ENCODE data around the gene PILRA. TPM values are rescaled to one million over a fixed set of nuclear protein-coding genes. Genes with fewer than 3 reads are reported as not detected.

The PILRA gene
- polyA plus RNA-seq, 1 of the 3 experiments (the other 2 are of a cell fraction) = 0.89 TPM

GRCh38 chr7:100394077-100394476 lies 20.8 kb downstream of the PILRA start:
- ChIA-PET CTCF (interaction anchor here (1.0 to 3.1 kb wide), 4 partner anchors 9 to 57 kb away, joined by 4 to 24 read pairs (median 4); partner anchors contain the start of gene ZCWPW1), POLR2A (interaction anchor here (1.0 kb wide), 1 partner anchor 25 kb away, joined by 3 read pairs; no protein-coding TSS in a partner anchor)
- Histone ChIP-seq H3K27me3 (ENCODE audit: insufficient read depth) (no peaks in the 10 kb centered on the region; the same call in 1 of the 2 replicates), H4K20me1 (ENCODE audit: insufficient read depth) (no peaks in the 10 kb centered on the region), H3K79me2 (ENCODE audit: insufficient read depth) (no peaks in the 10 kb centered on the region), H3K4me2 (no peak overlapping the region), H3K9me2 (no peaks in the 10 kb centered on the region), H3K4me1 (ENCODE audit: control insufficient read depth in 1 of 2, insufficient read depth in 2 of 2, low read depth in 1 of 2, low read length in 1 of 2) (peaks cover 0 to 3% of the 10 kb centered on the region in 2 experiments; a peak in 1 of 4 replicates), H3K9ac (no peak overlapping the region), H3F3A (replicated peaks; ENCODE audit: insufficient read depth) (no peaks in the 10 kb centered on the region), H3K36me3 (replicated peaks in 1 of 2; ENCODE audit: control insufficient read depth in 1 of 2, insufficient read depth in 2 of 2, low read length in 1 of 2) (no peaks in the 10 kb centered on the region), H2AFZ (ENCODE audit: low read depth) (no peak overlapping the region), H3K9me3 (no peaks in the 10 kb centered on the region), H3K4me3 (ENCODE audit: low read depth in 2 of 2, low read length in 1 of 2) (no peak overlapping the region), H3K27ac (ENCODE audit: low read depth in 2 of 2, low read length in 1 of 2) (no peak overlapping the region)
- no peak for DNase-seq
- 74% methylated on average over 2 of the region's 2 CpGs for WGBS (ENCODE audit: low lambda C conversion rate)
- TF ChIP-seq CHD2 (IDR thresholded peaks at IDR 0.05; ENCODE audit: low read length, partially characterized antibody) (no peak), TAF1 (IDR thresholded peaks at IDR 0.05; ENCODE audit: borderline replicate concordance, low read depth, low read length) (no peak), IRF3 (IDR thresholded peaks at IDR 0.05; ENCODE audit: low read depth, low read length) (no peak), CTCF (IDR thresholded peaks at IDR 0.05) (no peak), RCOR1 (IDR thresholded peaks at IDR 0.05; ENCODE audit: low read length) (no peak), ELF1 (IDR thresholded peaks at IDR 0.05) (no peak), MEF2A (IDR thresholded peaks at IDR 0.05; ENCODE audit: borderline replicate concordance, low read depth) (no peak), GABPA (IDR thresholded peaks at IDR 0.05; ENCODE audit: low read depth) (no peak), REST (IDR thresholded peaks at IDR 0.05; ENCODE audit: low read depth, low read length) (no peak), NRF1 (IDR thresholded peaks at IDR 0.05; ENCODE audit: low read depth, low read length) (no peak), NFIC (IDR thresholded peaks at IDR 0.05; ENCODE audit: borderline replicate concordance) (no peak), USF2 (IDR thresholded peaks at IDR 0.05; ENCODE audit: borderline replicate concordance, low read depth, low read length) (no peak), SIN3A (IDR thresholded peaks at IDR 0.05; ENCODE audit: borderline replicate concordance, low read depth, low read length) (no peak), RAD21 (IDR thresholded peaks at IDR 0.05; ENCODE audit: low read length) (no peak), ZBTB33 (IDR thresholded peaks at IDR 0.05; ENCODE audit: borderline replicate concordance, low read depth) (no peak), USF1 (IDR thresholded peaks at IDR 0.05; ENCODE audit: borderline replicate concordance, low read depth) (no peak), PBX3 (IDR thresholded peaks at IDR 0.05) (no peak), POLR2AphosphoS5 (IDR thresholded peaks at IDR 0.05; ENCODE audit: low read depth, low read length) (no peak)

Measured in SK-N-SH (cell line).